Ascending aorta (tissue), 2 donors: ENCODE data around the gene RPS6KA2. TPM values are rescaled to one million over a fixed set of nuclear protein-coding genes. Genes with fewer than 3 reads are reported as not detected.
A peak's percentile ranks its signal among the peaks of the same experiment; 100 is the strongest.

ENCODE experiments used
- DNase-seq, 2 donors: peaks; one replicate each; pipeline ENCODE4 v3.0.0-alpha.2; 2019; ENCODE audit warnings: low spot score in 2 of 2
- H3K27ac ChIP-seq, 2 donors: fragments of 200-600 bp; sonication (generic); one replicate each; pipeline ENCODE4 v1.5.1; 2016 to 2017; ENCODE audit warnings: mild to moderate bottlenecking in 1 of 2
- H3K27me3 ChIP-seq: fragments of 200-600 bp; sonication (generic); one replicate; pipeline ENCODE4 v1.5.1; 2017
- H3K36me3 ChIP-seq, 2 donors: fragments of 200-600 bp; sonication (generic); one replicate each; pipeline ENCODE4 v1.5.1; 2016
- H3K4me1 ChIP-seq, 2 donors: fragments of 200-600 bp; sonication (generic); one replicate each; pipeline ENCODE4 v1.5.1; 2016 to 2017; ENCODE audit warnings: mild to moderate bottlenecking in 1 of 2
- H3K4me3 ChIP-seq, 2 donors: fragments of 200-600 bp; sonication (generic); one replicate each; pipeline ENCODE4 v1.5.1; 2016 to 2017; ENCODE audit warnings: mild to moderate bottlenecking in 1 of 2
- H3K9me3 ChIP-seq, 2 donors: fragments of 200-600 bp; sonication (generic); one replicate each; pipeline ENCODE4 v1.5.1; 2016
- intact Hi-C: fragments of 100-400 bp; cut with DNase I; formaldehyde crosslinking; loops from one replicate; pipeline ENCODE4 v1.15.1; 2023
- total RNA-seq: library from RNA; depleted of rRNA; stranded (reverse); fragments of >200 nt; gene quantifications from one replicate; pipeline ENCODE4 v1.1.0, GENCODE V29; 2016
- TF ChIP-seq, protein P1 (sequence below), 3 experiments: fragments of 200-600 bp in 2 of 3; fragments of 450-650 bp in 1 of 3; sonication (generic) in 2 of 3; IDR thresholded peaks; one replicate each; pipeline ENCODE4 v1.5.1; 2016 to 2019; ENCODE audit warnings: antibody characterized with exemption in 3 of 3, mild to moderate bottlenecking in 1 of 3, moderate library complexity in 1 of 3

The RPS6KA2 gene
- total RNA-seq, 1 donor from 2014 or later, result 196 TPM

DNA sequence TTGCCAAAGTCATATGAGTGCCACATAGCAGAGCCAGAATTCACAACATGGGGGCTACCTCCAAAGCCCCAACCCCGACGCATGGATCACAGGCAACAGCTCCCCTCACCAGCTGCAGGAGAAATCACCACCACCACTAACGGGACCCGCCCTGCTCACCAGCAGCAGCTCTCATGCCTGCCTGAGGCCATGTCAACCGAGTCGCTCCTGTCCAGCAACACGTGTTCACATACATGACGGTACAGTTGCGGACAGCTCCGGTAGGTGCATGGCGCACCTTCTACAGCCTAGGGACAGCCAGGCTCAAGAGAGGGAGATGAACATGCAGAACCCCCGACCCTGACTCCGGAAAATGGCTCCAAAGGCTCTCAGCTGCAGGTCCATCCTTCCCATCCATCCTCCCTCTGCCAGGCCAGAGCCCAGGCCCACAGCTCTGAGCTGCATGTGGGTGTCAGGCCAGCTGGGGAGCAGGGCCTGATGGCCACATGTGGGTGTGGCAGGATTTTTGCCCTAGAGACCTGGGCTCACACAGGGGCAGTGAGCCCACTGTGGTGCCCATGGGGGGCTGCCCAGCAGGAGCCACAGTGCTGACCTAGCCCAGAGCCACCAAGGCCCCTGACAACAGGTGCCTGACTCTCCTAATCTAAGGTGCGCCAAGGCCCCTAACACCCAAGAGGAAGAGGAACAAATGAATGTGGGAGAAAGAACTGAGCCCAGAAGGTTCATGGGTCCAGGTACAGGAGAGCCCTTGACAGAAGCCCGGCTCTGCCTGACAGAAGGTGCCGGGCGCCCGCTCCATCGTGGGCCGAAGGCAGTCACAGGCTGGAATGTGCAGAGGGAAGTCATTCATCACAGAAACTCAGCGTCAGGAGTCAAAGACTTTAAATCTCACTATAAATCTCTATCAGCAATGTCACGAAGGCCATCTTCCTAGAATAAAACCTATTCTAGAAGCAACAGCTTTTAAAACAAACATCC lies 10.5 kb downstream of the RPS6KA2 start:
- H3K27ac ChIP-seq, result no peak overlapping the region
- peaks cover 0 to 4% of the 10 kb centered on the region in 2 donors for H3K36me3 ChIP-seq
- no peaks in the 10 kb centered on the region for H3K27me3 ChIP-seq
- DNase-seq, result peak in 1 of 2 donors; percentile 53
- intact Hi-C loops, result no loop called here
- H3K9me3 ChIP-seq, result no peaks in the 10 kb centered on the region
- TF ChIP-seq, protein P1, sequence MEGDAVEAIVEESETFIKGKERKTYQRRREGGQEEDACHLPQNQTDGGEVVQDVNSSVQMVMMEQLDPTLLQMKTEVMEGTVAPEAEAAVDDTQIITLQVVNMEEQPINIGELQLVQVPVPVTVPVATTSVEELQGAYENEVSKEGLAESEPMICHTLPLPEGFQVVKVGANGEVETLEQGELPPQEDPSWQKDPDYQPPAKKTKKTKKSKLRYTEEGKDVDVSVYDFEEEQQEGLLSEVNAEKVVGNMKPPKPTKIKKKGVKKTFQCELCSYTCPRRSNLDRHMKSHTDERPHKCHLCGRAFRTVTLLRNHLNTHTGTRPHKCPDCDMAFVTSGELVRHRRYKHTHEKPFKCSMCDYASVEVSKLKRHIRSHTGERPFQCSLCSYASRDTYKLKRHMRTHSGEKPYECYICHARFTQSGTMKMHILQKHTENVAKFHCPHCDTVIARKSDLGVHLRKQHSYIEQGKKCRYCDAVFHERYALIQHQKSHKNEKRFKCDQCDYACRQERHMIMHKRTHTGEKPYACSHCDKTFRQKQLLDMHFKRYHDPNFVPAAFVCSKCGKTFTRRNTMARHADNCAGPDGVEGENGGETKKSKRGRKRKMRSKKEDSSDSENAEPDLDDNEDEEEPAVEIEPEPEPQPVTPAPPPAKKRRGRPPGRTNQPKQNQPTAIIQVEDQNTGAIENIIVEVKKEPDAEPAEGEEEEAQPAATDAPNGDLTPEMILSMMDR (IDR thresholded peaks at IDR 0.05), result no peak
- no peak overlapping the region for H3K4me3 ChIP-seq
- peaks cover 9 to 27% of the 10 kb centered on the region in 2 donors for H3K4me1 ChIP-seq

DNA sequence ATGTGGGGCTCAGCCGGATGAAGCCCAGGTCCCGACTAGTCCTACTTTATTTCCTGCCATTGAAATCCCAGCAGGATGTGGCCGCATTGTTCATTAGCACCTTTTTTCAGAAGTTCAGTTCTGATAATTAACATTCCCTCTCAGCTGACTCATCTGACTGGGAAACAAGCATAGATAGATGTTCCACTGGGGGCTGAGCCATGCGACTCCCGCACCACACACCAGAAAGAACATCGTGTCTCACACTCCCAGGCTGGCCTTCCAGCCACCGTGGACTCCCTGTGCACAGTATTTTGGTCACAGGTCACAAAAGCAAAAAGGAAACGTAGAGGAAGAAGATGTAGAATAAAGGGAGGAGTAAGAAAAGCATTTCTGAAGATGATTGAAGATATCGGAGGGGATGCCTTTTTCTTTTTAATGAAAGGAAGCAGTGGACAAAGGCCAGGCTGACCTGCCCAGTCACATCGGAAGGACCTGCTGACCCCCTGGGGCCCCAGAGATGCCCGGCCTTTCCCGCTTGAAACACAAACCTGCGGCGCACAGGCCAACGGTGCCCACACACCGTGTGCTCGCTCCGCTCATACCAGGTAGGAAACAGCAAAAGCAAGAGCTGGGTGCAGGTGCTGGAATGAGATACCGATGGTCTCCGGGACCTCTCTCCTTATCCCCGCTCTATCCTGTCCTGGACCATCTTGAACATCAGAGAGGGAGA lies 11.8 kb downstream of the RPS6KA2 start:
- H3K9me3 ChIP-seq, result no peaks in the 10 kb centered on the region
- peaks cover 0 to 14% of the 10 kb centered on the region in 2 donors for H3K4me1 ChIP-seq
- intact Hi-C loops, result no loop called here
- H3K4me3 ChIP-seq, result no peak overlapping the region
- DNase-seq, result peak in 1 of 2 donors; percentile 64
- TF ChIP-seq, protein P1 (IDR thresholded peaks at IDR 0.05), result no peak
- H3K36me3 ChIP-seq, result peaks cover 0 to 4% of the 10 kb centered on the region in 2 donors
- no peak overlapping the region for H3K27ac ChIP-seq
- H3K27me3 ChIP-seq, result no peaks in the 10 kb centered on the region

DNA sequence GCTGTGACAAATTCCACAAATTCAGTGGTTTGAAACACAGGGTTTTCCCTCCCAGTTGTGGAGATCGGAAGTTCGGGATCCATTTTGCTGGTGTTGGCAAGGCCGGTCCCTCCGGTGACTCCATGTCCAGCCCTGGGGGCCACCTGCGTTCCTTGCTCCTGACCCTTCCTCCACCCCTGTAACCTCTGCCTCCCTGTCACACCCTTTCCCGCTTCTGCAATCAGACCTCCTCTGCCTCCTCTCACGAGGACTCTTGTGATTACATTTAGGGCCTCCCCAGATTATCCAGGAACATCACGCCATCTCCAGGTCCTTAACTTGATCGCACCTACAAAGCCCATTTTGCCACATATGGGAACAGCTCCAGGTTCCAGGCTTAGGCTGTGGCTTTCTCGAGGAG lies 12.5 kb downstream of the RPS6KA2 start:
- peaks cover 0 to 4% of the 10 kb centered on the region in 2 donors for H3K36me3 ChIP-seq
- H3K27me3 ChIP-seq, result no peaks in the 10 kb centered on the region
- TF ChIP-seq, protein P1 (IDR thresholded peaks at IDR 0.05), result no peak
- intact Hi-C loops, result no loop called here
- H3K9me3 ChIP-seq, result no peaks in the 10 kb centered on the region
- H3K27ac ChIP-seq, result peak overlapping the region in 1 of 2 donors; percentile 51
- H3K4me3 ChIP-seq, result no peak overlapping the region
- H3K4me1 ChIP-seq, result peaks cover 0 to 13% of the 10 kb centered on the region in 2 donors
- peak in 1 of 2 donors; percentile 49 for DNase-seq

DNA sequence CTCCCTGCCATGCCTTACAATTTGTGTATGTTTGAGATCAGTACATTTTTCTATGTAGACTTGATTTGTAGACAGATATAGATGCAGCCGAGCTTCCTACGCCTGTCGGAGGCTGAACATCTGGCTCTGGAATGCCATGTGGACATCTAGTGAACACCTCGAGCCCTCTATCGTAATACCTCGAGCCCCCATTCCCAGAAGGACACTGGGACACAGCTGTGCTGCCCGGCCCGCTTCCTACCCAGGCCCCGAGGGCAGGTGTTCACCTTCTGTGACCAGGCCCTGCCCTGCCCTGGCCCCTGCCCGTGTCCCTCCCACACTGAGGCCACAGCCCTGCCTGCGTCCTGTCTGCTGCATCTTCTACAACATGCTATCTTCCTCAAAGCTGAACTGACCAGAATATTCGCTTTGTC lies 12.9 kb downstream of the RPS6KA2 start:
- intact Hi-C loops, result no loop called here
- H3K4me3 ChIP-seq, result no peak overlapping the region
- H3K9me3 ChIP-seq, result no peaks in the 10 kb centered on the region
- no peaks in the 10 kb centered on the region for H3K27me3 ChIP-seq
- peak in 1 of 2 donors; percentile 58 for DNase-seq
- TF ChIP-seq, protein P1 (IDR thresholded peaks at IDR 0.05), result no peak
- H3K36me3 ChIP-seq, result peaks cover 0 to 4% of the 10 kb centered on the region in 2 donors
- H3K4me1 ChIP-seq, result peaks cover 0 to 10% of the 10 kb centered on the region in 2 donors
- peak overlapping the region in 1 of 2 donors; percentile 51 for H3K27ac ChIP-seq

DNA sequence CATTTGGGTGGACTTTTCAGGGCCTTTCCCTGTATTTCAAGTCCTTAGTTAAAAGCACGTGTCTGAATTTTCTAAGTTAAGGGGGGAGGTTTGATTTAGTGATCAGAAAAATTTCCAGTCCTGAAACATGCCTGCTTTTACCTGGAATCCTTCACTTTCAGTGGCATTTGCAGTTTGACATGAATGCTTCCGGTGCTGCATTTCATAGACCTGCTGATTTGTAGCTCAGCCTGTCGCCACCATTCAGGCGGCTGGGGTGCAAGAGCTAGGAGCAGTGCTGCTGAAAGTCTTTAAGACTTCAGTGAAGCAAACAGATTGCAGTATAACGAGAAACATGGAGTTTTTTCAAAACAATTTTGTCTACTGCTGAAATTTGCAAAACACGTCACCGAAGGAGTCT lies 14.0 kb downstream of the RPS6KA2 start:
- DNase-seq, result no peak
- Histone ChIP-seq H3K4me1 (no peaks in the 10 kb centered on the region), H3K4me3 (no peak overlapping the region), H3K36me3 (no peaks in the 10 kb centered on the region), H3K9me3 (no peaks in the 10 kb centered on the region), H3K27ac (no peak overlapping the region), H3K27me3 (no peaks in the 10 kb centered on the region)
- intact Hi-C loops, result no loop called here
- TF ChIP-seq, protein P1 (IDR thresholded peaks at IDR 0.05), result no peak
